Measurements from ENCODE around the gene ADAM10. TPM values are rescaled to one million over a fixed set of nuclear protein-coding genes. Genes with fewer than 3 reads are reported as not detected.

Gene ADAM10
- total and polyA plus RNA-seq, 2 of the 8 experiments (the other 6 are each of a cell fraction or from before 2014, with no cell fraction given), result 46.5 to 163 TPM

DNA sequence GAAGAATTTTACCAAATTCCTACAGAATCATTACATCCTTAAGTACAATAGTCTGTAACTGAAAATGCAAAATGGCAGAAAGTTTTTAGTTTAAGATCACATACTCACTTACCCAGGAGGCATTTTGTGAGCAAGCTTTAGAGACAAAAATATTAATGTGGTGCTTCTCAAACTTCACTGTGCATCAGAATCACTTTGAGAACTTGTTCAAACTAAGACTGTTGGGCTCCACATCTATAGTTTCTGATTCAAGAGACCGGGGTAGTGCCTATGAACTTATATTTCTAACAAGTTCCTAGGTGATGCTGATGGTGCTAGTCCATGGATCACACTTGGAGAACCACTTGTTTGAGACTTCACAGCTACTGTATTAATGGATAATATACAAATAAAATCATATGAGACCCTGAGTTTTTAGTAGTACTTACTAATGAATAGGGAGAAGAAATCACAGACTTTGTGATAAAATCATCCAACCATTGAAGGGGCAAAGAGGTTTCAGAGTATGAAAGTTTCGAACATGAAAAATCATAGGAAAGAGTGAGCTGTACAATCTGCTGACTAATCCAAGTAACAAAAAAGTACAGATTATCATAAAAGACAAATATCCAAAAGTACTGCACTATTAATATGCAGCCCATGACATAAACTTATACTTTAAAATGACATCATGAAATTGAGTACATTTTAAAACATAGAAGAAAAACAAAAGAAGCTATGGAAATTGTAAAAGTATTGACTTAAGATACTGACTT lies 110.3 kb downstream of the ADAM10 start (continued):
- no peak for TF ChIP-seq TCF12 (IDR thresholded peaks at IDR 0.05; ENCODE audit: low read depth, low read length)
- TF ChIP-seq, protein P1, sequence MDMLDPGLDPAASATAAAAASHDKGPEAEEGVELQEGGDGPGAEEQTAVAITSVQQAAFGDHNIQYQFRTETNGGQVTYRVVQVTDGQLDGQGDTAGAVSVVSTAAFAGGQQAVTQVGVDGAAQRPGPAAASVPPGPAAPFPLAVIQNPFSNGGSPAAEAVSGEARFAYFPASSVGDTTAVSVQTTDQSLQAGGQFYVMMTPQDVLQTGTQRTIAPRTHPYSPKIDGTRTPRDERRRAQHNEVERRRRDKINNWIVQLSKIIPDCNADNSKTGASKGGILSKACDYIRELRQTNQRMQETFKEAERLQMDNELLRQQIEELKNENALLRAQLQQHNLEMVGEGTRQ (IDR thresholded peaks at IDR 0.05; ENCODE audit: low read length), result no peak
- no peak for TF ChIP-seq TAF1 (IDR thresholded peaks at IDR 0.05; ENCODE audit: low read depth, low read length)
- no peak for TF ChIP-seq EGR1 (IDR thresholded peaks at IDR 0.05; ENCODE audit: borderline replicate concordance, low read depth, low read length)
- TF ChIP-seq, protein P2, sequence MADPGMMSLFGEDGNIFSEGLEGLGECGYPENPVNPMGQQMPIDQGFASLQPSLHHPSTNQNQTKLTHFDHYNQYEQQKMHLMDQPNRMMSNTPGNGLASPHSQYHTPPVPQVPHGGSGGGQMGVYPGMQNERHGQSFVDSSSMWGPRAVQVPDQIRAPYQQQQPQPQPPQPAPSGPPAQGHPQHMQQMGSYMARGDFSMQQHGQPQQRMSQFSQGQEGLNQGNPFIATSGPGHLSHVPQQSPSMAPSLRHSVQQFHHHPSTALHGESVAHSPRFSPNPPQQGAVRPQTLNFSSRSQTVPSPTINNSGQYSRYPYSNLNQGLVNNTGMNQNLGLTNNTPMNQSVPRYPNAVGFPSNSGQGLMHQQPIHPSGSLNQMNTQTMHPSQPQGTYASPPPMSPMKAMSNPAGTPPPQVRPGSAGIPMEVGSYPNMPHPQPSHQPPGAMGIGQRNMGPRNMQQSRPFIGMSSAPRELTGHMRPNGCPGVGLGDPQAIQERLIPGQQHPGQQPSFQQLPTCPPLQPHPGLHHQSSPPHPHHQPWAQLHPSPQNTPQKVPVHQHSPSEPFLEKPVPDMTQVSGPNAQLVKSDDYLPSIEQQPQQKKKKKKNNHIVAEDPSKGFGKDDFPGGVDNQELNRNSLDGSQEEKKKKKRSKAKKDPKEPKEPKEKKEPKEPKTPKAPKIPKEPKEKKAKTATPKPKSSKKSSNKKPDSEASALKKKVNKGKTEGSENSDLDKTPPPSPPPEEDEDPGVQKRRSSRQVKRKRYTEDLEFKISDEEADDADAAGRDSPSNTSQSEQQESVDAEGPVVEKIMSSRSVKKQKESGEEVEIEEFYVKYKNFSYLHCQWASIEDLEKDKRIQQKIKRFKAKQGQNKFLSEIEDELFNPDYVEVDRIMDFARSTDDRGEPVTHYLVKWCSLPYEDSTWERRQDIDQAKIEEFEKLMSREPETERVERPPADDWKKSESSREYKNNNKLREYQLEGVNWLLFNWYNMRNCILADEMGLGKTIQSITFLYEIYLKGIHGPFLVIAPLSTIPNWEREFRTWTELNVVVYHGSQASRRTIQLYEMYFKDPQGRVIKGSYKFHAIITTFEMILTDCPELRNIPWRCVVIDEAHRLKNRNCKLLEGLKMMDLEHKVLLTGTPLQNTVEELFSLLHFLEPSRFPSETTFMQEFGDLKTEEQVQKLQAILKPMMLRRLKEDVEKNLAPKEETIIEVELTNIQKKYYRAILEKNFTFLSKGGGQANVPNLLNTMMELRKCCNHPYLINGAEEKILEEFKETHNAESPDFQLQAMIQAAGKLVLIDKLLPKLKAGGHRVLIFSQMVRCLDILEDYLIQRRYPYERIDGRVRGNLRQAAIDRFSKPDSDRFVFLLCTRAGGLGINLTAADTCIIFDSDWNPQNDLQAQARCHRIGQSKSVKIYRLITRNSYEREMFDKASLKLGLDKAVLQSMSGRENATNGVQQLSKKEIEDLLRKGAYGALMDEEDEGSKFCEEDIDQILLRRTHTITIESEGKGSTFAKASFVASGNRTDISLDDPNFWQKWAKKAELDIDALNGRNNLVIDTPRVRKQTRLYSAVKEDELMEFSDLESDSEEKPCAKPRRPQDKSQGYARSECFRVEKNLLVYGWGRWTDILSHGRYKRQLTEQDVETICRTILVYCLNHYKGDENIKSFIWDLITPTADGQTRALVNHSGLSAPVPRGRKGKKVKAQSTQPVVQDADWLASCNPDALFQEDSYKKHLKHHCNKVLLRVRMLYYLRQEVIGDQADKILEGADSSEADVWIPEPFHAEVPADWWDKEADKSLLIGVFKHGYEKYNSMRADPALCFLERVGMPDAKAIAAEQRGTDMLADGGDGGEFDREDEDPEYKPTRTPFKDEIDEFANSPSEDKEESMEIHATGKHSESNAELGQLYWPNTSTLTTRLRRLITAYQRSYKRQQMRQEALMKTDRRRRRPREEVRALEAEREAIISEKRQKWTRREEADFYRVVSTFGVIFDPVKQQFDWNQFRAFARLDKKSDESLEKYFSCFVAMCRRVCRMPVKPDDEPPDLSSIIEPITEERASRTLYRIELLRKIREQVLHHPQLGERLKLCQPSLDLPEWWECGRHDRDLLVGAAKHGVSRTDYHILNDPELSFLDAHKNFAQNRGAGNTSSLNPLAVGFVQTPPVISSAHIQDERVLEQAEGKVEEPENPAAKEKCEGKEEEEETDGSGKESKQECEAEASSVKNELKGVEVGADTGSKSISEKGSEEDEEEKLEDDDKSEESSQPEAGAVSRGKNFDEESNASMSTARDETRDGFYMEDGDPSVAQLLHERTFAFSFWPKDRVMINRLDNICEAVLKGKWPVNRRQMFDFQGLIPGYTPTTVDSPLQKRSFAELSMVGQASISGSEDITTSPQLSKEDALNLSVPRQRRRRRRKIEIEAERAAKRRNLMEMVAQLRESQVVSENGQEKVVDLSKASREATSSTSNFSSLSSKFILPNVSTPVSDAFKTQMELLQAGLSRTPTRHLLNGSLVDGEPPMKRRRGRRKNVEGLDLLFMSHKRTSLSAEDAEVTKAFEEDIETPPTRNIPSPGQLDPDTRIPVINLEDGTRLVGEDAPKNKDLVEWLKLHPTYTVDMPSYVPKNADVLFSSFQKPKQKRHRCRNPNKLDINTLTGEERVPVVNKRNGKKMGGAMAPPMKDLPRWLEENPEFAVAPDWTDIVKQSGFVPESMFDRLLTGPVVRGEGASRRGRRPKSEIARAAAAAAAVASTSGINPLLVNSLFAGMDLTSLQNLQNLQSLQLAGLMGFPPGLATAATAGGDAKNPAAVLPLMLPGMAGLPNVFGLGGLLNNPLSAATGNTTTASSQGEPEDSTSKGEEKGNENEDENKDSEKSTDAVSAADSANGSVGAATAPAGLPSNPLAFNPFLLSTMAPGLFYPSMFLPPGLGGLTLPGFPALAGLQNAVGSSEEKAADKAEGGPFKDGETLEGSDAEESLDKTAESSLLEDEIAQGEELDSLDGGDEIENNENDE (IDR thresholded peaks at IDR 0.05; ENCODE audit: insufficient replicate concordance, low read length), result no peak
- no peak for TF ChIP-seq EZH2 (IDR thresholded peaks at IDR 0.05; ENCODE audit: low read depth, low read length, severe bottlenecking)
- TF ChIP-seq KDM4A (IDR thresholded peaks at IDR 0.05; ENCODE audit: low read depth, low read length, severe bottlenecking), result no peak

All from H1 (cell line).